Omental fat pad (tissue), 4 donors: ENCODE data around the gene HIRA. TPM values are rescaled to one million over a fixed set of nuclear protein-coding genes. Genes with fewer than 3 reads are reported as not detected.

Experiments
- ATAC-seq: fragments of 150-250 bp; one replicate; pipeline ENCODE4 v1.9.1; 2016; ENCODE audit warnings: mild to moderate bottlenecking, moderate library complexity; ENCODE audit not compliant: low FRiP score
- DNase-seq: peaks from one replicate; pipeline ENCODE4 v3.0.0-alpha.2; 2019; ENCODE audit warnings: low spot score
- total RNA-seq, 4 donors: library from RNA; depleted of rRNA; stranded (reverse); fragments of >200 nt; gene quantifications; one replicate each; pipeline ENCODE4 v1.1.0, GENCODE V29; 2016
- TF ChIP-seq, protein P1 (sequence below), 3 donors: fragments of 450-650 bp; IDR thresholded peaks; one replicate each; pipeline ENCODE4 v1.5.1; 2016 to 2017; ENCODE audit warnings: antibody characterized with exemption in 3 of 3, mild to moderate bottlenecking in 3 of 3, moderate library complexity in 2 of 3

Gene HIRA
- total RNA-seq, 4 donors from 2014 or later, result 20.8 to 32.7 (median 22.6) TPM

DNA sequence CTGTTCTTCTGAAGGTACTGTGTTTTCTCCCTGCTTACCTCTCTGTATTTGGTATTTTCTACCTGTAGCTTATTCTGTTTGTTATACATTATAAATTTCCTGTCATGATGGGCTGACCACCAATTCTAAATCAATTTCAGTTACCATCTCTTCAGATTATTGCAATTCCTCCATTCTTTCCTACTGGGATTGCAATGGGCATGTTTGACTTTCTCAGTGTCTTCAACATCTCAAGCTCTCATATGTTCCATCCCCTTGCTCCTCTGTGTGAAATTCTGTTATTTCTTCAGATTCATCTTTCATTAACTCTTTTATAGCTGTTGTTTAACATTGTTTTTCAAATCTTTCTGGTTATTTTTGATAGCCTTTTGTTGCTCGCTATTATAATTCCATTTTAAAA, 31.5 kb upstream of the HIRA start:
- TF ChIP-seq, protein P1, sequence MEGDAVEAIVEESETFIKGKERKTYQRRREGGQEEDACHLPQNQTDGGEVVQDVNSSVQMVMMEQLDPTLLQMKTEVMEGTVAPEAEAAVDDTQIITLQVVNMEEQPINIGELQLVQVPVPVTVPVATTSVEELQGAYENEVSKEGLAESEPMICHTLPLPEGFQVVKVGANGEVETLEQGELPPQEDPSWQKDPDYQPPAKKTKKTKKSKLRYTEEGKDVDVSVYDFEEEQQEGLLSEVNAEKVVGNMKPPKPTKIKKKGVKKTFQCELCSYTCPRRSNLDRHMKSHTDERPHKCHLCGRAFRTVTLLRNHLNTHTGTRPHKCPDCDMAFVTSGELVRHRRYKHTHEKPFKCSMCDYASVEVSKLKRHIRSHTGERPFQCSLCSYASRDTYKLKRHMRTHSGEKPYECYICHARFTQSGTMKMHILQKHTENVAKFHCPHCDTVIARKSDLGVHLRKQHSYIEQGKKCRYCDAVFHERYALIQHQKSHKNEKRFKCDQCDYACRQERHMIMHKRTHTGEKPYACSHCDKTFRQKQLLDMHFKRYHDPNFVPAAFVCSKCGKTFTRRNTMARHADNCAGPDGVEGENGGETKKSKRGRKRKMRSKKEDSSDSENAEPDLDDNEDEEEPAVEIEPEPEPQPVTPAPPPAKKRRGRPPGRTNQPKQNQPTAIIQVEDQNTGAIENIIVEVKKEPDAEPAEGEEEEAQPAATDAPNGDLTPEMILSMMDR (IDR thresholded peaks at IDR 0.05), result no peak
- no peak for ATAC-seq
- no peak for DNase-seq

DNA sequence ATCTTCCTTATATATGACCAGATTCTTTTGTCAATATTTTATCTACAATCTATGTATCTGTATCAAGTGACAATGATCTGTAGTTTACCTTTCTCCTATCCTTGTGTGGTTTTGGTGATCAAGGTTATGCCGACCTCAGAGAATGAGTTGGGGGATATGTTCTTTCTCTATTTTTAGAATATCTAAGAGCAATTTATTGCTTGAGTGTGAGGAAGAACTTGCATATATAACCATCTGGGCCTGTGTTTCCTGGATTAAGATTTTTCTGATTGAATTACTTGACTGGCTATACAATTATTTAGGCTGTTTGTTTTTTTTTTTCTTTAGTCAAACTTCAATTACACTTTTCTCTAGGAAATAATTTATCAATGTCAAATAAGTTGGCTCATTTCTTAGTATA, 30.0 kb upstream of the HIRA start:
- ATAC-seq (no peak), DNase-seq (no peak)
- TF ChIP-seq, protein P1 (IDR thresholded peaks at IDR 0.05), result no peak

DNA sequence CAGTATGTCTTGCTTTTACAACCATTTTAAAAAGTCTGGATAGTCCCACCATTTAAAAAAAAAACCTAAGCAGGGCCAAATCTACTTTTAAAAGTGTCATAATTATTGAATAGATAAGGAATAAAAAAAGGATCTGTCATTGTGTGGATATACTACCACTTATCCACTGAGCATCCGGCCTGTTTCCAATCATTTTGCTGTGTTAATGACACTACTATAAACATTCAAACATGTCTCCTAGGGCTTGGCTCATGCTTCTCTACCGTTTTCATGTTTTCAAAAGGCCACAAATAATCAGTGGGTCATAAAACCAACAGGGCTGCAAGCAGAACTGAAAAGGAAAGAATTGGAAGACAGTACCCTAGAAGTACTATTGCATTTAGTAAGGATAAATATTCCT, 28.5 kb upstream of the HIRA start:
- ATAC-seq, result no peak

DNA sequence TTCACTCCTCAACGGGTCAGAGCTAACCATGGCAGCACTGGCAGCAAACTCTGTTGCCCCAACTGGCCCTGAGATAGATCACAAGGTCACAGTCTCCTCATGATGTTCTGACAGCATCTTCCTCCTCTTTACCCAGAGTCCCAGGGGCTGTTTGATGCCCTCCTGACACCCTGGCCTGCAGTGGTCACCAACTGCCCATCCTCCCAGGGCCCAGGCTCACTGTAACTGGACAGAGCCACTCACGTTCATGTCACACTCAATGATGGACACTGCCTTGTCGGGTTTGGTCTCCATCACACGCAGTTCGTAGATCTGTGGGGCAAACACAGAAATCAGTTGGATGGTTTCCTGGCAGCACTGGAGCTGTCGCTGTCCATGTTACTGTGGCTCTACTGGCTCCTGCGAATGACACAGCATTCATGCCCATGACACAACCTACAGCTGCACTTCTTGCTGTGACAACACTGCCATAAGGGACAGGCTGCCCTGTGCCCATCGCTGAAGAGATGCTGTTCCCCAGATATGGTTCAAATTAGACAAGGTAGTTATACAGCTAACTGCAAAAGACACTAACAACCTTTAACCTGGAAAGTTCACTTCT, 26.4 kb upstream of the HIRA start:
- DNase-seq (no peak), ATAC-seq (no peak)
- TF ChIP-seq, protein P1 (IDR thresholded peaks at IDR 0.05), result no peak

More for the DNA sequence above, 28.5 kb upstream of the HIRA start:
- TF ChIP-seq, protein P1 (IDR thresholded peaks at IDR 0.05), result no peak
- no peak for DNase-seq

DNA sequence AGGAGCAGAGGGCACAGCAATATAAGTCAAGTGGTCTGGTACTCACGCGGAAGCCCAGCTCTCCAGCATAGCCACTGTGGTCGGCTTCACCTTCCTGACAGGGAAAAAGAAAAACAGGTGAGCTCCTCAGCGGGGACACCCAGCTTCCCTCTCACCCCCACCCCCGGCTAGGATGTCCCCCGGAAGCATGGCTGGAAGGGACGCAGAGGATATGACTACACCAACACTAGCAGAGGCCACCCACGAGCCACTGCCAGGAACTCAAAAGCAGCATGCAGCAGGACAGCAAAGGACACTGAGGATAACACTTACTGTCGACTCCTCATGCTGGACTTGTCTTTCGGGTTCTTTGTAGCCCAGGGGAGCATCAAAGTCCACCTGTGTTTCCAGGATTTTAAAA, 25.0 kb upstream of the HIRA start:
- TF ChIP-seq, protein P1 (IDR thresholded peaks at IDR 0.05), result no peak
- no peak for ATAC-seq
- no peak for DNase-seq

DNA sequence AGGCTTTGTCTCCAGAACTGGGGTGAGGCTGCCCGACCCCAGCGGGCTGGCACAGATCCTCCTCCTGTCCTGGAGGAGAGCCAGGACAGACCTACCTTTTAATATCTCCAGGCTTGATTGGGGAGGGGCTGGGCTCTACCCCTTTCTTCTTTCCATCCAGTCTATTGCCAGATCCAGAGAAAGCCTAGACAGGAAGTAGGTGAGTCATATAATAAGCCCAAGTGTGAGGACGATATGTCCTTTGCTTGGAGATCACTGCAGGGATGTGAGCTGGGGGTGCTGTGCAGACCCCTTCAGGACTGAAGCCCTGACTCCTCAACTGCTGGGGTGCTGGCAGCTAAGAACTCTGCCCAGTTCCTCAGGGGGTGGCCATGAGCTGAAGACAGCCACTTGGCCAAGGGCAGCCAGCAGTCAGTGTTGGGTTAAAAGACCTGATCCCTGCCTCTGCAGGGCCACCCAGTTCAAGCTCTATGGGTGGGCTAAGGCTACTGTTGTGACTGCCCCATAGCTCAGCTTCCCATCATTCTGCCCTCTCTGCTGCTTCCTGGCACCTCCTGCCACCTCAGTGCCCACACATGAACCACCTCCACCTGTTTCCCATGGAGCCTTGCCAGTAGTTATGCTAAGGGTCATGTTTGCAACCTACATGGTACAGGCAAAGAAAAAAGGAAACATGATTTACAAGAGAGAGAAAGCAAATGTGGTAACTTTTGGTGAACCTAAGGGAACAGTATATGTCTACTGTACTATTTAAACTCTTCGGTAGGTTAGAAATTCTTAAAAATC, 24.2 kb upstream of the HIRA start:
- DNase-seq (no peak), ATAC-seq (no peak)
- TF ChIP-seq, protein P1 (IDR thresholded peaks at IDR 0.05), result no peak

DNA sequence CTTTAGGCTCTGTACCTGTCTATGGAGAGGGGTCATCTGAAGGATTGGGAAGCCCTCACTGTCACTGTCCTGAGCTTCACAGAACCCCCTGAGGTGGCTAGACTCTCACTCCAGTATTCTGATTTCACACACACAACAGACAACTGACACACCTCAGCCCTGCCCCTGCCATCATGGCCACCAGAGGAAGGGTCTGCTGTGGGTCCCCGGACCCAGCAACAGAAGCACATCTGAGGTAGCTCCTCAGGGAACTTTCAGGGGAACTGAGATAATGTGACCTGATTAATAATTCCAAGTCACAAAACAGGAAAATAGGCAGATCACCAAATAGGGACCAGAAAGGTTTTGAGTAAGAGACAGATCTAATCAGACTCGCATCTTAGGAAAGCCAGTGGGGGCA, 23.5 kb upstream of the HIRA start:
- TF ChIP-seq, protein P1 (IDR thresholded peaks at IDR 0.05), result no peak
- ATAC-seq (no peak), DNase-seq (no peak)
